HTR-8/SVneo (cell line): Measurements from ENCODE around the gene KREMEN1.

Experiments
- DNase-seq: peaks from one replicate; pipeline ENCODE4 v3.0.0; 2011; ENCODE audit warnings: low spot score, mixed read lengths; ENCODE audit not compliant: insufficient read length
- FAIRE-seq: peaks from 2 replicates; lab custom pipeline; 2011; peaks lifted over from hg19 to GRCh38; lab: Jason Lieb, UNC

The KREMEN1 gene

GRCh38 chr22:29201782-29202181, 128.9 kb downstream of the KREMEN1 start:
- FAIRE-seq (no peak), DNase-seq (no peak)

- no peak for FAIRE-seq
- DNase-seq, result no peak
Measured at GRCh38 chr22:29202212-29203192, 129.7 kb downstream of the KREMEN1 start.

- FAIRE-seq (no peak), DNase-seq (no peak)
Measured at GRCh38 chr22:29203488-29204454, 130.9 kb downstream of the KREMEN1 start.

GRCh38 chr22:29204455-29205183, 131.8 kb downstream of the KREMEN1 start:
- no peak for FAIRE-seq
- no peak for DNase-seq

- FAIRE-seq, result no peak
- DNase-seq, result no peak
Measured at GRCh38 chr22:29205252-29205593, 132.4 kb downstream of the KREMEN1 start.

GRCh38 chr22:29205594-29206371, 132.9 kb downstream of the KREMEN1 start, which contains the start of gene EMID1:
TSS of gene EMID1 (plus strand) at chr22:29205896. CDS start at chr22:29206039, 143 bp downstream.
- no peak for FAIRE-seq

GRCh38 chr22:29206372-29207242, 133.8 kb downstream of the KREMEN1 start:
- DNase-seq, result no peak
- FAIRE-seq, result no peak

More at GRCh38 chr22:29205594-29206371, 132.9 kb downstream of the KREMEN1 start, which contains the start of gene EMID1:
- peak; percentile 35 for DNase-seq

- FAIRE-seq (no peak), DNase-seq (no peak)
Measured at GRCh38 chr22:29207243-29207550, 134.4 kb downstream of the KREMEN1 start.

GRCh38 chr22:29207562-29208501, 135.0 kb downstream of the KREMEN1 start:
- no peak for FAIRE-seq
- no peak for DNase-seq

GRCh38 chr22:29208502-29208862, 135.6 kb downstream of the KREMEN1 start:
- FAIRE-seq (no peak), DNase-seq (no peak)

- DNase-seq (no peak), FAIRE-seq (no peak)
Measured at GRCh38 chr22:29208879-29209623, 136.2 kb downstream of the KREMEN1 start.

- FAIRE-seq (no peak), DNase-seq (no peak)
Measured at GRCh38 chr22:29209624-29209929, 136.7 kb downstream of the KREMEN1 start.

- no peak for DNase-seq
- no peak for FAIRE-seq
Measured at GRCh38 chr22:29211066-29211465, 138.2 kb downstream of the KREMEN1 start.

GRCh38 chr22:29211466-29211865, 138.6 kb downstream of the KREMEN1 start:
- FAIRE-seq (peak; percentile 38), DNase-seq (no peak)

GRCh38 chr22:29212743-29213142, 139.9 kb downstream of the KREMEN1 start:
- no peak for FAIRE-seq
- DNase-seq, result no peak

- FAIRE-seq (no peak), DNase-seq (no peak)
Measured at GRCh38 chr22:29213493-29213892, 140.7 kb downstream of the KREMEN1 start.

GRCh38 chr22:29214232-29214631, 141.4 kb downstream of the KREMEN1 start:
- FAIRE-seq, result no peak
- no peak for DNase-seq
